SK-N-SH (cell line): ENCODE data around the gene ARHGEF28. TPM values are rescaled to one million over a fixed set of nuclear protein-coding genes. Genes with fewer than 3 reads are reported as not detected.

Experiments used
- CTCF ChIA-PET: fragments of 300-600, 350-600 bp; formaldehyde crosslinking; extraction: SDS; loops from one replicate; lab custom pipeline; 2021; lab: Yijun Ruan, JAX
- POLR2A ChIA-PET: fragments of 350-600 bp; sonication (Branson Sonifier 250); formaldehyde crosslinking; extraction: SDS; loops from one replicate; lab custom pipeline; 2020; ENCODE audit warnings: antibody characterized with exemption, inconsistent platforms; lab: Yijun Ruan, JAX
- DNase-seq: peaks from one replicate; pipeline ENCODE4 v3.0.0; 2012
- H2AFZ ChIP-seq: fragments of 200-600 bp; sonication (generic); 2 replicates; pipeline ENCODE4 v1.8.1; 2016; ENCODE audit warnings: antibody characterized with exemption, mild to moderate bottlenecking, low read depth
- H3F3A ChIP-seq: fragments of 200-600 bp; sonication (generic); replicated peaks from 2 replicates; pipeline ENCODE3; 2016; ENCODE audit warnings: antibody characterized with exemption, mild to moderate bottlenecking; ENCODE audit not compliant: insufficient read depth
- H3K27ac ChIP-seq, 2 experiments: fragments of 200-500 bp in 1 of 2; fragments of 200-600 bp in 1 of 2; sonication (Bioruptor generic) in 1 of 2; sonication (generic), shearing (Covaris generic) in 1 of 2; 2 replicates each; pipeline versions ENCODE4 v1.5.1 to v1.6.1; 2014 to 2016; ENCODE audit warnings: low read depth in 2 of 2, inconsistent platforms in 1 of 2, low read length in 1 of 2, mild to moderate bottlenecking in 1 of 2, mixed read lengths in 1 of 2
- H3K27me3 ChIP-seq: fragments of 200-600 bp; sonication (generic), shearing (Covaris generic); 2 replicates; pipeline ENCODE4 v1.6.1; 2016; ENCODE audit warnings: mixed run types; ENCODE audit not compliant: insufficient read depth
- H3K36me3 ChIP-seq, 2 experiments: fragments of 200-500 bp in 1 of 2; fragments of 200-600 bp in 1 of 2; sonication (Bioruptor generic) in 1 of 2; sonication (generic) in 1 of 2; replicated peaks in 1 of 2; 2 replicates each; pipeline versions ENCODE3 to v1.5.1; 2014 to 2016; ENCODE audit warnings: low read length in 1 of 2, mild to moderate bottlenecking in 1 of 2; ENCODE audit not compliant: insufficient read depth in 2 of 2, control insufficient read depth in 1 of 2
- H3K4me1 ChIP-seq, 2 experiments: fragments of 200-500 bp in 1 of 2; fragments of 200-600 bp in 1 of 2; sonication (Bioruptor generic) in 1 of 2; sonication (generic), shearing (Covaris generic) in 1 of 2; 2 replicates each; pipeline versions ENCODE4 v1.5.1 to v1.6.1; 2014 to 2016; ENCODE audit warnings: low read depth in 1 of 2, low read length in 1 of 2, mixed run types in 1 of 2; ENCODE audit not compliant: insufficient read depth in 2 of 2, control insufficient read depth in 1 of 2
- H3K4me2 ChIP-seq: fragments of 200-600 bp; sonication (generic), shearing (Covaris generic); 2 replicates; pipeline ENCODE4 v1.6.1; 2017; ENCODE audit warnings: mixed run types
- H3K4me3 ChIP-seq, 2 experiments: fragments of 200-500 bp in 1 of 2; fragments of 200-600 bp in 1 of 2; sonication (Bioruptor generic) in 1 of 2; sonication (generic), shearing (Covaris generic) in 1 of 2; 2 replicates each; pipeline versions ENCODE4 v1.5.1 to v1.8.1; 2014 to 2016; ENCODE audit warnings: low read depth in 2 of 2, inconsistent platforms in 1 of 2, low read length in 1 of 2, mild to moderate bottlenecking in 1 of 2, mixed read lengths in 1 of 2, moderate library complexity in 1 of 2
- H3K79me2 ChIP-seq: fragments of 200-600 bp; sonication (generic); 2 replicates; pipeline ENCODE4 v1.8.1; 2017; ENCODE audit warnings: mild to moderate bottlenecking; ENCODE audit not compliant: insufficient read depth
- H3K9ac ChIP-seq: fragments of 200-600 bp; sonication (generic); 2 replicates; pipeline ENCODE4 v1.6.1; 2017; ENCODE audit warnings: mixed run types
- H3K9me2 ChIP-seq: fragments of 200-600 bp; sonication (generic); 2 replicates; pipeline ENCODE4 v1.6.1; 2017; ENCODE audit warnings: mixed run types
- H3K9me3 ChIP-seq: fragments of 200-600 bp; sonication (generic); 2 replicates; pipeline ENCODE4 v1.6.1; 2017; ENCODE audit warnings: mixed run types, mild to moderate bottlenecking, moderate library complexity
- H4K20me1 ChIP-seq: fragments of 200-600 bp; sonication (generic); 2 replicates; pipeline ENCODE4 v1.6.1; 2017; ENCODE audit warnings: mild to moderate bottlenecking, mixed run types; ENCODE audit not compliant: insufficient read depth
- EZH2phosphoT487 ChIP-seq: fragments of 200-600 bp; sonication (generic); IDR thresholded peaks from 2 replicates; pipeline ENCODE4 v1.6.1; 2017; ENCODE audit warnings: low read depth, mixed run types, mild to moderate bottlenecking, antibody characterized with exemption, moderate library complexity, borderline replicate concordance
- FOSL2 ChIP-seq: IDR thresholded peaks from 2 replicates; pipeline ENCODE4 v1.4.0; 2012; ENCODE audit warnings: low read depth, mild to moderate bottlenecking, moderate library complexity, borderline replicate concordance
- JUND ChIP-seq: IDR thresholded peaks from 2 replicates; pipeline ENCODE4 v1.4.0; 2012
- NFIC ChIP-seq: IDR thresholded peaks from 2 replicates; pipeline ENCODE4 v1.4.0; 2012; ENCODE audit warnings: borderline replicate concordance
- NRF1 ChIP-seq: IDR thresholded peaks from 2 replicates; pipeline ENCODE4 v1.6.1; 2012; ENCODE audit warnings: low read depth, mild to moderate bottlenecking, low read length
- RFX5 ChIP-seq: IDR thresholded peaks from 2 replicates; pipeline ENCODE4 v1.6.1; 2012; ENCODE audit warnings: mild to moderate bottlenecking, improper control_type of control experiment, low read length
- RXRA ChIP-seq: IDR thresholded peaks from 2 replicates; pipeline ENCODE4 v1.4.0; 2012; ENCODE audit warnings: low read depth, mild to moderate bottlenecking, borderline replicate concordance
- TCF12 ChIP-seq: IDR thresholded peaks from 2 replicates; pipeline ENCODE4 v1.4.0; 2012
- TEAD4 ChIP-seq: IDR thresholded peaks from 2 replicates; pipeline ENCODE4 v1.4.0; 2012; ENCODE audit warnings: mild to moderate bottlenecking, borderline replicate concordance; ENCODE audit not compliant: insufficient read depth
- WGBS: methylation state at CpG from one replicate; pipeline ENCODE4 v1.1.6; 2017; ENCODE audit warnings: low lambda C conversion rate; 5-methylcytosine and 5-hydroxymethylcytosine counted together
- polyA plus RNA-seq, 3 experiments: library from polyadenylated mRNA; depleted of rRNA; stranded (reverse); fragments of >200 nt; gene quantifications; 2 replicates each; pipeline ENCODE4 v1.2.3, GENCODE V29; 2012
- TF ChIP-seq, protein P1 (sequence below): fragments of 200-600 bp; sonication (generic); IDR thresholded peaks from 2 replicates; pipeline ENCODE4 v1.6.1; 2017; ENCODE audit warnings: antibody characterized with exemption, mild to moderate bottlenecking, moderate library complexity
- TF ChIP-seq, protein P2 (sequence below): IDR thresholded peaks from 2 replicates; pipeline ENCODE4; 2012
- TF ChIP-seq, protein P3 (sequence below): IDR thresholded peaks from 2 replicates; pipeline ENCODE4 v1.6.1; 2012; ENCODE audit warnings: mild to moderate bottlenecking, low read depth, low read length, moderate library complexity
- TF ChIP-seq, protein P4 (sequence below): IDR thresholded peaks from 2 replicates; pipeline ENCODE4 v1.4.0; 2012; ENCODE audit warnings: low read depth

Gene ARHGEF28
- polyA plus RNA-seq, 1 of the 3 experiments (the other 2 are of a cell fraction): 4.2 TPM

DNA sequence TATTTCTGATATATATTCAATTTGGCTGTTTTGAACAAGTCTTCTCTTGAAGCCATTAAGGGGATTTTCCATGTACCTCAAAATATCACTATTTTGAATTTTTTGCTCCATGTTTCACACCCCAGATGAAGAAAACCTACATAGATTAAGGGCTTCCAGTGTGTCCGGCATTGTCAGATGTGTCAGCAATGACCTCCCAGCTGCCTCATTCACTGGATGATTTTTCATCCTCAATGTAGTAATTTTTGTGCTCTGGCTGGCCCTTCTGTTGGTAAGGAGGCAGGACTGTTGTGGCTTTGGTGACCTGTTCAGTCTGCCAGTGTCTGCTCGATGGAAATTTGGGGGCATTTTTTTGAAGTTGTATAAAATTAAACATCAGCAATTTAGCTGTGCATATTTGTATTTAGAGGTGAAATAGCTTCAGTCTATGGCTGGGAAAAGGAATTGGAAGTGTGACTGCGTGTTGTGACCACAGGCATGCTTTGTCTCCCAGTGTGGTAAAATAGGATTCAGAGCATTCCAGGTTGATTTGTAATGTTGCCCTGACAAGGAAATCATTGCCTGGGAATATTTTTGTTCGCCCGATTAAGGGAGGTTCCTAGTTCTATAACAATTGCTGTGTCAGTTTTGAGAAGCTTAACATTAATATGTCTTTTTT lies 312.4 kb downstream of the ARHGEF28 start:
- DNase-seq: no peak
- no peak for TF ChIP-seq RFX5
- TF ChIP-seq RXRA: no peak; the same call in 1 of the 2 replicates
- peak; percentile 58; the same call in 1 of the 2 replicates for TF ChIP-seq FOSL2
- TF ChIP-seq, protein P1, sequence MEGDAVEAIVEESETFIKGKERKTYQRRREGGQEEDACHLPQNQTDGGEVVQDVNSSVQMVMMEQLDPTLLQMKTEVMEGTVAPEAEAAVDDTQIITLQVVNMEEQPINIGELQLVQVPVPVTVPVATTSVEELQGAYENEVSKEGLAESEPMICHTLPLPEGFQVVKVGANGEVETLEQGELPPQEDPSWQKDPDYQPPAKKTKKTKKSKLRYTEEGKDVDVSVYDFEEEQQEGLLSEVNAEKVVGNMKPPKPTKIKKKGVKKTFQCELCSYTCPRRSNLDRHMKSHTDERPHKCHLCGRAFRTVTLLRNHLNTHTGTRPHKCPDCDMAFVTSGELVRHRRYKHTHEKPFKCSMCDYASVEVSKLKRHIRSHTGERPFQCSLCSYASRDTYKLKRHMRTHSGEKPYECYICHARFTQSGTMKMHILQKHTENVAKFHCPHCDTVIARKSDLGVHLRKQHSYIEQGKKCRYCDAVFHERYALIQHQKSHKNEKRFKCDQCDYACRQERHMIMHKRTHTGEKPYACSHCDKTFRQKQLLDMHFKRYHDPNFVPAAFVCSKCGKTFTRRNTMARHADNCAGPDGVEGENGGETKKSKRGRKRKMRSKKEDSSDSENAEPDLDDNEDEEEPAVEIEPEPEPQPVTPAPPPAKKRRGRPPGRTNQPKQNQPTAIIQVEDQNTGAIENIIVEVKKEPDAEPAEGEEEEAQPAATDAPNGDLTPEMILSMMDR: no peak
- TF ChIP-seq JUND: peak; percentile 63
- TF ChIP-seq, protein P2, sequence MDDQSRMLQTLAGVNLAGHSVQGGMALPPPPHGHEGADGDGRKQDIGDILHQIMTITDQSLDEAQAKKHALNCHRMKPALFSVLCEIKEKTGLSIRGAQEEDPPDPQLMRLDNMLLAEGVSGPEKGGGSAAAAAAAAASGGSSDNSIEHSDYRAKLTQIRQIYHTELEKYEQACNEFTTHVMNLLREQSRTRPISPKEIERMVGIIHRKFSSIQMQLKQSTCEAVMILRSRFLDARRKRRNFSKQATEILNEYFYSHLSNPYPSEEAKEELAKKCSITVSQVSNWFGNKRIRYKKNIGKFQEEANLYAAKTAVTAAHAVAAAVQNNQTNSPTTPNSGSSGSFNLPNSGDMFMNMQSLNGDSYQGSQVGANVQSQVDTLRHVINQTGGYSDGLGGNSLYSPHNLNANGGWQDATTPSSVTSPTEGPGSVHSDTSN: peak; percentile 43
- TF ChIP-seq TEAD4: peak; percentile 81
- TF ChIP-seq, protein P3, sequence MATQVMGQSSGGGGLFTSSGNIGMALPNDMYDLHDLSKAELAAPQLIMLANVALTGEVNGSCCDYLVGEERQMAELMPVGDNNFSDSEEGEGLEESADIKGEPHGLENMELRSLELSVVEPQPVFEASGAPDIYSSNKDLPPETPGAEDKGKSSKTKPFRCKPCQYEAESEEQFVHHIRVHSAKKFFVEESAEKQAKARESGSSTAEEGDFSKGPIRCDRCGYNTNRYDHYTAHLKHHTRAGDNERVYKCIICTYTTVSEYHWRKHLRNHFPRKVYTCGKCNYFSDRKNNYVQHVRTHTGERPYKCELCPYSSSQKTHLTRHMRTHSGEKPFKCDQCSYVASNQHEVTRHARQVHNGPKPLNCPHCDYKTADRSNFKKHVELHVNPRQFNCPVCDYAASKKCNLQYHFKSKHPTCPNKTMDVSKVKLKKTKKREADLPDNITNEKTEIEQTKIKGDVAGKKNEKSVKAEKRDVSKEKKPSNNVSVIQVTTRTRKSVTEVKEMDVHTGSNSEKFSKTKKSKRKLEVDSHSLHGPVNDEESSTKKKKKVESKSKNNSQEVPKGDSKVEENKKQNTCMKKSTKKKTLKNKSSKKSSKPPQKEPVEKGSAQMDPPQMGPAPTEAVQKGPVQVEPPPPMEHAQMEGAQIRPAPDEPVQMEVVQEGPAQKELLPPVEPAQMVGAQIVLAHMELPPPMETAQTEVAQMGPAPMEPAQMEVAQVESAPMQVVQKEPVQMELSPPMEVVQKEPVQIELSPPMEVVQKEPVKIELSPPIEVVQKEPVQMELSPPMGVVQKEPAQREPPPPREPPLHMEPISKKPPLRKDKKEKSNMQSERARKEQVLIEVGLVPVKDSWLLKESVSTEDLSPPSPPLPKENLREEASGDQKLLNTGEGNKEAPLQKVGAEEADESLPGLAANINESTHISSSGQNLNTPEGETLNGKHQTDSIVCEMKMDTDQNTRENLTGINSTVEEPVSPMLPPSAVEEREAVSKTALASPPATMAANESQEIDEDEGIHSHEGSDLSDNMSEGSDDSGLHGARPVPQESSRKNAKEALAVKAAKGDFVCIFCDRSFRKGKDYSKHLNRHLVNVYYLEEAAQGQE: 0 out of 2 replicates have a peak, but pooled peaks have one; percentile 7
- TF ChIP-seq NFIC: peak; percentile 22; the same call in 1 of the 2 replicates
- peak; percentile 69 for TF ChIP-seq TCF12
- TF ChIP-seq EZH2phosphoT487: no peak
- TF ChIP-seq, protein P4, sequence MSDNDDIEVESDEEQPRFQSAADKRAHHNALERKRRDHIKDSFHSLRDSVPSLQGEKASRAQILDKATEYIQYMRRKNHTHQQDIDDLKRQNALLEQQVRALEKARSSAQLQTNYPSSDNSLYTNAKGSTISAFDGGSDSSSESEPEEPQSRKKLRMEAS: peak; percentile 41; the same call in 1 of the 2 replicates
- no peak for TF ChIP-seq NRF1
- H3K27me3 ChIP-seq: no peaks in the 10 kb centered on the region
- H3K4me3 ChIP-seq: no peak overlapping the region
- 52% methylated on average over 5 of the region's 5 CpGs for WGBS
- peak overlapping the region; percentile 65; the same call in 1 of the 2 replicates for H3K9ac ChIP-seq
- peak overlapping the region; percentile 62 for H3K4me2 ChIP-seq
- peaks cover 8% of the 10 kb centered on the region for H3F3A ChIP-seq
- no peaks in the 10 kb centered on the region for H4K20me1 ChIP-seq
- peaks cover 0 to 3% of the 10 kb centered on the region in 2 experiments; a peak in 2 of 4 replicates for H3K4me1 ChIP-seq
- H3K79me2 ChIP-seq: no peaks in the 10 kb centered on the region
- ChIA-PET CTCF (interaction anchor here (1.2 to 1.3 kb wide), 2 partner anchors 36 to 703 kb away, joined by 4 read pairs; no protein-coding TSS in a partner anchor), POLR2A (no interaction called here)
- H3K9me3 ChIP-seq: no peaks in the 10 kb centered on the region
- H3K27ac ChIP-seq: peak overlapping the region; percentile 43 to 94; a peak in 3 of 4 replicates
- peaks cover 0 to 6% of the 10 kb centered on the region in 2 experiments for H3K36me3 ChIP-seq
- H2AFZ ChIP-seq: no peak overlapping the region
- H3K9me2 ChIP-seq: no peaks in the 10 kb centered on the region
